Measurements from ENCODE around the gene FASN.

DNA sequence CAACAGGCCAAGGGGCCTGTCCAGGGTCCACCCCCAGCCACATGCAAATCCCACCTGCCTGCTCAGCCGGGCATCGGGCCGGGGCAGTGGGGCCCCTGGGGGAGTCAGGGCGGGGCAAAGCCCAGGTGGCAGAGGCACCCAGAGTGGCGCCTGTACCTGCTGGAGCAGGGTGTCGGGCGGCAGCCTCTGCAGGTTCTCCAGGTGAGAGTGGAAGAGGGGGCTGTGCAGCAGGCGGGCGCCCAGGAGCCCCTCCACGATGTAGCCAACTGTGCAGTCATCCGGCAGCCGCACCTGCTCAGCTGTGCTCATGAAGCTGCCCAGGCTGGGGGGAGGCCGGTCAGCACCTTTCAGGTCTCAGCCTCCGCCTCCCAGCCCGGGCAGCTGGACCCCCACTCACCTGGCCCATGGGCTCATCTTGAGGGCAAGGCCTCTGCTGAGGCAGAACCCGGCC lies 48.5 kb downstream of the FASN start:
- TF ChIP-seq, protein P1, sequence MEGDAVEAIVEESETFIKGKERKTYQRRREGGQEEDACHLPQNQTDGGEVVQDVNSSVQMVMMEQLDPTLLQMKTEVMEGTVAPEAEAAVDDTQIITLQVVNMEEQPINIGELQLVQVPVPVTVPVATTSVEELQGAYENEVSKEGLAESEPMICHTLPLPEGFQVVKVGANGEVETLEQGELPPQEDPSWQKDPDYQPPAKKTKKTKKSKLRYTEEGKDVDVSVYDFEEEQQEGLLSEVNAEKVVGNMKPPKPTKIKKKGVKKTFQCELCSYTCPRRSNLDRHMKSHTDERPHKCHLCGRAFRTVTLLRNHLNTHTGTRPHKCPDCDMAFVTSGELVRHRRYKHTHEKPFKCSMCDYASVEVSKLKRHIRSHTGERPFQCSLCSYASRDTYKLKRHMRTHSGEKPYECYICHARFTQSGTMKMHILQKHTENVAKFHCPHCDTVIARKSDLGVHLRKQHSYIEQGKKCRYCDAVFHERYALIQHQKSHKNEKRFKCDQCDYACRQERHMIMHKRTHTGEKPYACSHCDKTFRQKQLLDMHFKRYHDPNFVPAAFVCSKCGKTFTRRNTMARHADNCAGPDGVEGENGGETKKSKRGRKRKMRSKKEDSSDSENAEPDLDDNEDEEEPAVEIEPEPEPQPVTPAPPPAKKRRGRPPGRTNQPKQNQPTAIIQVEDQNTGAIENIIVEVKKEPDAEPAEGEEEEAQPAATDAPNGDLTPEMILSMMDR (conservative IDR thresholded peaks at IDR 0.05; ENCODE audit: low read length) = no peak
- no peak for TF ChIP-seq EZH2phosphoT487 (IDR thresholded peaks at IDR 0.05; ENCODE audit: borderline replicate concordance)
